Measurements from ENCODE around the gene SPOUT1. TPM values are rescaled to one million over a fixed set of nuclear protein-coding genes. Genes with fewer than 3 reads are reported as not detected.
A peak's percentile ranks its signal among the peaks of the same experiment; 100 is the strongest.

The SPOUT1 gene
- polyA plus RNA-seq, 2 of the 4 experiments (the other 2 are of a cell fraction) = 24.3 to 28.5 TPM

GRCh38 chr9:128818099-128818838 is 11.3 kb downstream of the SPOUT1 start, which contains the start of gene ENDOG:
TSS of gene ENDOG (plus strand) at chr9:128818500. CDS start at chr9:128818685, 185 bp downstream.
- peaks cover 11% of the 10 kb centered on the region for H3K4me1 ChIP-seq
- POLR2A ChIA-PET = interaction anchor here (0.7 to 2.6 kb wide), 10 partner anchors 9 to 808 kb away, joined by 3 to 24 read pairs (median 4); partner anchors contain the start of genes NTMT1, SPOUT1 and ZDHHC12
- FAIRE-seq = peak; percentile 86
- CTCF ChIA-PET = interaction anchor here (0.5 to 5.0 kb wide), 41 partner anchors 8 to 1472 kb away, joined by 3 to 51 read pairs (median 4); partner anchors contain the start of genes KYAT1, LRRC8A, PKN3 and SPOUT1
- under 1% methylated on average over 26 of the region's 70 CpGs for WGBS (ENCODE audit: missing lambda C conversion rate)
- H3K27ac ChIP-seq = peak within 1 kb of the TSS; percentile 90 to 93
- peak within 1 kb of the TSS; percentile 100 for H3K4me2 ChIP-seq
- DNase-seq (ENCODE audit: low read depth in 1 of 2, low spot score in 1 of 2) = peak; percentile 97 to 98
- H3K4me3 ChIP-seq = peak within 1 kb of the TSS; percentile 76
- no peaks in the 10 kb centered on the region for H3K9me3 ChIP-seq
- peak; percentile 86 to 92 for ATAC-seq
- TF ChIP-seq NR3C1 (IDR thresholded peaks at IDR 0.05) (no peak), TFCP2L1 (CRISPR knock-in tag; IDR thresholded peaks at IDR 0.05) (no peak), SMC3 (IDR thresholded peaks at IDR 0.05) (0 out of 3 replicates have a peak, but pooled peaks have one; percentile 23), ZSCAN20 (CRISPR knock-in tag; IDR thresholded peaks at IDR 0.05) (no peak), HOXB5 (CRISPR knock-in tag; IDR thresholded peaks at IDR 0.05) (peak; percentile 32; the same call in 1 of the 2 replicates), CHD2 (IDR thresholded peaks at IDR 0.05; ENCODE audit: low read length, partially characterized antibody) (no peak), CEBPB (IDR thresholded peaks at IDR 0.05) (no peak), CTCF (IDR thresholded peaks at IDR 0.05) (peak; percentile 72), NFE2L2 (conservative IDR thresholded peaks at IDR 0.05; ENCODE audit: low read length) (no peak), POLR2A (IDR thresholded peaks at IDR 0.05; ENCODE audit: low read length) (peak; percentile 96), RAD21 (conservative IDR thresholded peaks at IDR 0.05 in 1 of 2, IDR thresholded peaks at IDR 0.05 in 1 of 2) (peak; percentile 22 to 31; a peak in 1 of 5 replicates), HDAC2 (IDR thresholded peaks at IDR 0.05) (no peak), KDM1A (IDR thresholded peaks at IDR 0.05; ENCODE audit: low read depth) (no peak), JUN (IDR thresholded peaks at IDR 0.05) (peak; percentile 22 to 79; a peak in 3 of 5 replicates), RNF2 (IDR thresholded peaks at IDR 0.05; ENCODE audit: borderline replicate concordance, low read depth) (no peak), EP300 (IDR thresholded peaks at IDR 0.05) (no peak), ATOH8 (CRISPR knock-in tag; IDR thresholded peaks at IDR 0.05; ENCODE audit: low read depth) (no peak)
- TF ChIP-seq, protein P1, sequence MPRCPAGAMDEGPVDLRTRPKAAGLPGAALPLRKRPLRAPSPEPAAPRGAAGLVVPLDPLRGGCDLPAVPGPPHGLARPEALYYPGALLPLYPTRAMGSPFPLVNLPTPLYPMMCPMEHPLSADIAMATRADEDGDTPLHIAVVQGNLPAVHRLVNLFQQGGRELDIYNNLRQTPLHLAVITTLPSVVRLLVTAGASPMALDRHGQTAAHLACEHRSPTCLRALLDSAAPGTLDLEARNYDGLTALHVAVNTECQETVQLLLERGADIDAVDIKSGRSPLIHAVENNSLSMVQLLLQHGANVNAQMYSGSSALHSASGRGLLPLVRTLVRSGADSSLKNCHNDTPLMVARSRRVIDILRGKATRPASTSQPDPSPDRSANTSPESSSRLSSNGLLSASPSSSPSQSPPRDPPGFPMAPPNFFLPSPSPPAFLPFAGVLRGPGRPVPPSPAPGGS (IDR thresholded peaks at IDR 0.05) = peak; percentile 79; the same call in 2 of the 3 replicates
- TF ChIP-seq, protein P2, sequence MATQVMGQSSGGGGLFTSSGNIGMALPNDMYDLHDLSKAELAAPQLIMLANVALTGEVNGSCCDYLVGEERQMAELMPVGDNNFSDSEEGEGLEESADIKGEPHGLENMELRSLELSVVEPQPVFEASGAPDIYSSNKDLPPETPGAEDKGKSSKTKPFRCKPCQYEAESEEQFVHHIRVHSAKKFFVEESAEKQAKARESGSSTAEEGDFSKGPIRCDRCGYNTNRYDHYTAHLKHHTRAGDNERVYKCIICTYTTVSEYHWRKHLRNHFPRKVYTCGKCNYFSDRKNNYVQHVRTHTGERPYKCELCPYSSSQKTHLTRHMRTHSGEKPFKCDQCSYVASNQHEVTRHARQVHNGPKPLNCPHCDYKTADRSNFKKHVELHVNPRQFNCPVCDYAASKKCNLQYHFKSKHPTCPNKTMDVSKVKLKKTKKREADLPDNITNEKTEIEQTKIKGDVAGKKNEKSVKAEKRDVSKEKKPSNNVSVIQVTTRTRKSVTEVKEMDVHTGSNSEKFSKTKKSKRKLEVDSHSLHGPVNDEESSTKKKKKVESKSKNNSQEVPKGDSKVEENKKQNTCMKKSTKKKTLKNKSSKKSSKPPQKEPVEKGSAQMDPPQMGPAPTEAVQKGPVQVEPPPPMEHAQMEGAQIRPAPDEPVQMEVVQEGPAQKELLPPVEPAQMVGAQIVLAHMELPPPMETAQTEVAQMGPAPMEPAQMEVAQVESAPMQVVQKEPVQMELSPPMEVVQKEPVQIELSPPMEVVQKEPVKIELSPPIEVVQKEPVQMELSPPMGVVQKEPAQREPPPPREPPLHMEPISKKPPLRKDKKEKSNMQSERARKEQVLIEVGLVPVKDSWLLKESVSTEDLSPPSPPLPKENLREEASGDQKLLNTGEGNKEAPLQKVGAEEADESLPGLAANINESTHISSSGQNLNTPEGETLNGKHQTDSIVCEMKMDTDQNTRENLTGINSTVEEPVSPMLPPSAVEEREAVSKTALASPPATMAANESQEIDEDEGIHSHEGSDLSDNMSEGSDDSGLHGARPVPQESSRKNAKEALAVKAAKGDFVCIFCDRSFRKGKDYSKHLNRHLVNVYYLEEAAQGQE (IDR thresholded peaks at IDR 0.05) = no peak
- TF ChIP-seq, protein P3, sequence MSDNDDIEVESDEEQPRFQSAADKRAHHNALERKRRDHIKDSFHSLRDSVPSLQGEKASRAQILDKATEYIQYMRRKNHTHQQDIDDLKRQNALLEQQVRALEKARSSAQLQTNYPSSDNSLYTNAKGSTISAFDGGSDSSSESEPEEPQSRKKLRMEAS (IDR thresholded peaks at IDR 0.05) = peak; percentile 72; the same call in 1 of the 2 replicates
